OCI-LY7 (cell line): ENCODE results near the gene WDR47. TPM values are rescaled to one million over a fixed set of nuclear protein-coding genes. Genes with fewer than 3 reads are reported as not detected.

Experiments used
- BruUV-seq: library from RNA; stranded (reverse); fragments of 400-500 nt; replicated peaks from 2 replicates; lab custom pipeline; 2021; lab: Mats Ljungman, UMichigan
- CTCF ChIA-PET: fragments of 300-600 bp; sonication (Branson Sonifier 250); formaldehyde crosslinking; loops from one replicate; lab custom pipeline; 2022; ENCODE audit warnings: antibody characterized with exemption; ENCODE audit not compliant: unreplicated experiment; lab: Charles Lee
- POLR2A ChIA-PET: fragments of 300-600 bp; sonication (Branson Sonifier 250); formaldehyde crosslinking; loops from one replicate; lab custom pipeline; 2022; ENCODE audit warnings: antibody characterized with exemption; lab: Charles Lee
- DNase-seq: peaks from one replicate; pipeline ENCODE4 v3.0.0-alpha.2; 2015; ENCODE audit warnings: low spot score
- H2AFZ ChIP-seq: fragments of 200-600 bp; sonication (generic), shearing (Covaris generic); 2 replicates; pipeline ENCODE4 v1.6.1; 2014; ENCODE audit warnings: mild to moderate bottlenecking, antibody characterized with exemption, low read length, moderate library complexity
- H3K27ac ChIP-seq: fragments of 200-600 bp; sonication (generic); 2 replicates; pipeline ENCODE4 v1.5.1; 2014; ENCODE audit warnings: mixed run types, low read depth, mild to moderate bottlenecking, moderate library complexity, low read length, inconsistent platforms; ENCODE audit not compliant: poor library complexity, severe bottlenecking
- H3K36me3 ChIP-seq: fragments of 200-600 bp; sonication (generic); 2 replicates; pipeline ENCODE4 v1.6.1; 2014; ENCODE audit warnings: mild to moderate bottlenecking, antibody characterized with exemption, low read length, moderate library complexity, mixed read lengths; ENCODE audit not compliant: insufficient read depth
- H3K4me1 ChIP-seq: fragments of 200-600 bp; sonication (generic); 2 replicates; pipeline ENCODE4 v1.5.1; 2014; ENCODE audit warnings: mild to moderate bottlenecking, low read length; ENCODE audit not compliant: insufficient read depth, poor library complexity, severe bottlenecking
- H3K4me2 ChIP-seq: fragments of 200-600 bp; sonication (generic); 2 replicates; pipeline ENCODE4 v1.6.1; 2014; ENCODE audit warnings: mild to moderate bottlenecking, low read length
- H3K4me3 ChIP-seq: fragments of 200-600 bp; sonication (generic); 2 replicates; pipeline ENCODE4 v1.5.1; 2014; ENCODE audit warnings: mild to moderate bottlenecking, low read depth, low read length; ENCODE audit not compliant: poor library complexity, severe bottlenecking
- H3K79me2 ChIP-seq: fragments of 200-600 bp; sonication (generic); 2 replicates; pipeline ENCODE4 v1.6.1; 2016; ENCODE audit warnings: low read depth, mild to moderate bottlenecking, low read length, moderate library complexity, mixed read lengths; ENCODE audit not compliant: insufficient read depth
- H3K9me2 ChIP-seq: fragments of 200-600 bp; sonication (generic); 2 replicates; pipeline ENCODE4 v1.6.1; 2016; ENCODE audit warnings: mild to moderate bottlenecking, low read length, mixed read lengths; ENCODE audit not compliant: insufficient read depth
- H3K9me3 ChIP-seq: fragments of 200-600 bp; sonication (generic); 2 replicates; pipeline ENCODE4 v1.6.1; 2014; ENCODE audit warnings: mild to moderate bottlenecking, mixed run types, low read length, mixed read lengths
- H4K20me1 ChIP-seq: fragments of 200-600 bp; sonication (generic); 2 replicates; pipeline ENCODE4 v1.6.1; 2014; ENCODE audit warnings: mild to moderate bottlenecking, antibody characterized with exemption, low read length, moderate library complexity, mixed read lengths; ENCODE audit not compliant: insufficient read depth
- EZH2phosphoT487 ChIP-seq: fragments of 200-600 bp; sonication (generic); IDR thresholded peaks from 2 replicates; pipeline ENCODE4 v1.6.1; 2018; ENCODE audit warnings: low read depth, borderline replicate concordance, mild to moderate bottlenecking, mixed run types, antibody characterized with exemption, low read length, moderate library complexity, mixed read lengths
- intact Hi-C: fragments of 100-400 bp; cut with micrococcal nuclease; formaldehyde crosslinking; loops from one replicate; pipeline ENCODE4 v1.10.0; 2022; ENCODE audit not compliant: unreplicated experiment
- total RNA-seq, 2 experiments: library from RNA; depleted of rRNA in 1 of 2; stranded (reverse); fragments of >200 nt in 1 of 2; shearing (Covaris generic) in 1 of 2; gene quantifications; 2 replicates each; pipeline ENCODE4 v1.2.3, GENCODE V29; 2014 to 2022
- TF ChIP-seq, protein P1 (sequence below): fragments of 200-600 bp; sonication (generic); conservative IDR thresholded peaks from 2 replicates; pipeline ENCODE4 v1.5.1; 2014; ENCODE audit warnings: mild to moderate bottlenecking, antibody characterized with exemption, low read length, moderate library complexity, mixed read lengths

WDR47 gene
- total RNA-seq, 2 experiments from 2014 or later: 11.0 to 12.0 TPM

DNA sequence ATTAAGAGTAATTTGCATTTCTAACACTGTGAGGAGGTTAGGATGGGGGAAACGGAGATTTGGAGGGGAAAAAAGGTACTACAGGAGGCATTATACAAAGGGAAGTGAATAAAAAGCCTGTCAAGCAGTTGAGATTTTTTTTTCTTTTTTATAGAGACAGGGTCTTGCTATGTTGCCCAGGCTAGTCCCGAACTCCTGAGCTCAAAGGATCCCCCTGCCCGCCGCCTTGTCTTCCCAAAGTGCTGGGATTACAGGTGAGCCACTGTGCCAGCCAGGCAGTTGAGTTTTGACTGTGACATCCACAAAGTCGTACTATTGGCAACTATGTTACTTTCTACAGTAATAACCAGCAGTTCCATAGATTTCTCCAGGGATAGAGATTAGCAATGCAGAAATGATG lies 81.2 kb downstream of the WDR47 start:
- Histone ChIP-seq H3K4me3 (no peak overlapping the region), H3K4me2 (no peak overlapping the region; the same call in 1 of the 2 replicates), H3K79me2 (peaks cover 9% of the 10 kb centered on the region; the same call in 1 of the 2 replicates), H3K9me3 (no peaks in the 10 kb centered on the region), H3K9me2 (no peaks in the 10 kb centered on the region), H4K20me1 (peaks cover 5% of the 10 kb centered on the region; the same call in 1 of the 2 replicates), H3K4me1 (peaks cover 17% of the 10 kb centered on the region), H3K36me3 (no peaks in the 10 kb centered on the region), H3K27ac (no peak overlapping the region), H2AFZ (no peak overlapping the region)
- BruUV-seq: no TSS peak
- CTCF ChIA-PET: no interaction called here
- intact Hi-C loops: loop anchor here (5.0 kb wide), 2 partner anchors 83 to 142 kb away; partner anchors contain the start of gene GPSM2
- TF ChIP-seq EZH2phosphoT487: no peak
- TF ChIP-seq, protein P1, sequence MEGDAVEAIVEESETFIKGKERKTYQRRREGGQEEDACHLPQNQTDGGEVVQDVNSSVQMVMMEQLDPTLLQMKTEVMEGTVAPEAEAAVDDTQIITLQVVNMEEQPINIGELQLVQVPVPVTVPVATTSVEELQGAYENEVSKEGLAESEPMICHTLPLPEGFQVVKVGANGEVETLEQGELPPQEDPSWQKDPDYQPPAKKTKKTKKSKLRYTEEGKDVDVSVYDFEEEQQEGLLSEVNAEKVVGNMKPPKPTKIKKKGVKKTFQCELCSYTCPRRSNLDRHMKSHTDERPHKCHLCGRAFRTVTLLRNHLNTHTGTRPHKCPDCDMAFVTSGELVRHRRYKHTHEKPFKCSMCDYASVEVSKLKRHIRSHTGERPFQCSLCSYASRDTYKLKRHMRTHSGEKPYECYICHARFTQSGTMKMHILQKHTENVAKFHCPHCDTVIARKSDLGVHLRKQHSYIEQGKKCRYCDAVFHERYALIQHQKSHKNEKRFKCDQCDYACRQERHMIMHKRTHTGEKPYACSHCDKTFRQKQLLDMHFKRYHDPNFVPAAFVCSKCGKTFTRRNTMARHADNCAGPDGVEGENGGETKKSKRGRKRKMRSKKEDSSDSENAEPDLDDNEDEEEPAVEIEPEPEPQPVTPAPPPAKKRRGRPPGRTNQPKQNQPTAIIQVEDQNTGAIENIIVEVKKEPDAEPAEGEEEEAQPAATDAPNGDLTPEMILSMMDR: no peak
- no peak for DNase-seq
- POLR2A ChIA-PET: interaction anchor here (2.8 kb wide), 1 partner anchor 8 kb away, joined by 19 read pairs; no protein-coding TSS in a partner anchor

DNA sequence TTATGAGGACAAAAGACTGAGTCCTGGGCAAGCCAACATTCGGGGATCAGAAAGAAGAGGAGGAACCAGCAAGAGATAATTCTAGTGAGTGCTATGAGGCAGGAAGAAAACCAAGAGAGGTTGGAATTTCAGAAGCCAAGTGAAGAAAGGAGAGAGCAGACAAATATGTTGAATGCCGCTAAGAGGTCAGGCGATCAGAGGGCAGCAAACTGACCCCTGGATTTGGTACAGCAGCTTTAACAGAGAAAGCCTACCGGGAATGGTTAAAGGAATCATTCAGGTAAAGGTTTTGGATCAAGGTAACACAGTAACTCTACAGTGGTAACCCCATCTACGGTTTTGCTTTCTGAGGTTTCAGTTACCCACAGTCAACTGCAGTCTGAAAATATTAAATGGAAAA lies 84.0 kb downstream of the WDR47 start:
- Histone ChIP-seq H3K27ac (no peak overlapping the region), H3K4me3 (no peak overlapping the region), H3K79me2 (peaks cover 9% of the 10 kb centered on the region; the same call in 1 of the 2 replicates), H4K20me1 (peaks cover 5% of the 10 kb centered on the region; the same call in 1 of the 2 replicates), H3K9me3 (no peaks in the 10 kb centered on the region), H3K4me2 (no peak overlapping the region), H3K4me1 (peaks cover 8% of the 10 kb centered on the region), H2AFZ (no peak overlapping the region), H3K36me3 (peaks cover 6% of the 10 kb centered on the region; the same call in 1 of the 2 replicates), H3K9me2 (no peaks in the 10 kb centered on the region)
- no peak for DNase-seq
- no TSS peak for BruUV-seq
- POLR2A ChIA-PET: no interaction called here
- intact Hi-C loops: no loop called here
- TF ChIP-seq, protein P1: no peak
- no peak for TF ChIP-seq EZH2phosphoT487
- CTCF ChIA-PET: no interaction called here

DNA sequence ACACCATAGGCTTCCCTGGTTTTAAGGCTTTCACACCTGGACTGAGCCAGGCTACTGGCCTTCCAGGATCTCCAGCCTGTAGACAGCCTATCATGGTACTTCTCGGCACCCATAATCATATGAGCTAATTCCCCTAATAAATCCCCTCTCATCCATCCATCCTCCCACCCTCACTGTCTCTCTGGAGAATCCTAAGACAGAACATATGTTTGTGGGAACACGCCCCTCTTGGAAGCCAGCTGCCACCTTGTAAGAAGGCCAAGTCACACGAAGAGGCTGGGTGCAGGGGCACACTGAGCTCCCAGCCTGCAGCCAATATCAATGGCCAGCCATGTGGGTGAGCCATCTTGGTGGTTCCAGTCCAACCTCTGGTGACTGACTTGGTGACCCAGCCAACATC lies 86.0 kb downstream of the WDR47 start:
- intact Hi-C loops: no loop called here
- DNase-seq: no peak
- Histone ChIP-seq H2AFZ (no peak overlapping the region), H3K4me1 (no peaks in the 10 kb centered on the region), H3K9me2 (no peaks in the 10 kb centered on the region), H3K9me3 (no peaks in the 10 kb centered on the region), H3K27ac (no peak overlapping the region), H4K20me1 (no peaks in the 10 kb centered on the region), H3K4me2 (no peak overlapping the region), H3K79me2 (no peaks in the 10 kb centered on the region; the same call in 1 of the 2 replicates), H3K4me3 (no peak overlapping the region), H3K36me3 (peaks cover 12% of the 10 kb centered on the region; the same call in 1 of the 2 replicates)
- ChIA-PET POLR2A (interaction anchor here (0.5 kb wide), 1 partner anchor 22 kb away, joined by 4 read pairs; no protein-coding TSS in a partner anchor), CTCF (interaction anchor here (0.5 kb wide), 1 partner anchor 66 kb away, joined by 6 read pairs; no protein-coding TSS in a partner anchor)
- no TSS peak for BruUV-seq
- TF ChIP-seq, protein P1: no peak
- no peak for TF ChIP-seq EZH2phosphoT487
